ENCODE results near the gene CNN3.

Gene CNN3

GRCh38 chr1:94926915-94927404 lies at the start of gene CNN3:
Gene CNN3, minus strand, starts transcription at chr1:94927110. Its CDS starts 216 bp downstream, at chr1:94926894.
- DNase-seq, result peak; percentile 59

GRCh38 chr1:94974824-94975223 lies 47.9 kb upstream of the CNN3 start:
- no peak for DNase-seq

GRCh38 chr1:94974241-94974640 lies 47.3 kb upstream of the CNN3 start:
- no peak for DNase-seq

GRCh38 chr1:94973309-94973922 lies 46.5 kb upstream of the CNN3 start:
- no peak for DNase-seq

GRCh38 chr1:94971491-94971924 lies 44.6 kb upstream of the CNN3 start:
- DNase-seq, result no peak

- DNase-seq, result no peak
Measured at GRCh38 chr1:94970783-94971182, 43.9 kb upstream of the CNN3 start.

- DNase-seq, result no peak
Measured at GRCh38 chr1:94969137-94969536, 42.2 kb upstream of the CNN3 start.

GRCh38 chr1:94966033-94966432 lies 39.1 kb upstream of the CNN3 start:
- no peak for DNase-seq

- DNase-seq, result no peak
Measured at GRCh38 chr1:94963864-94964263, 37.0 kb upstream of the CNN3 start.

- DNase-seq, result peak; percentile 3
Measured at GRCh38 chr1:94962409-94963265, 35.7 kb upstream of the CNN3 start.

GRCh38 chr1:94961988-94962387 lies 35.1 kb upstream of the CNN3 start:
- DNase-seq, result no peak

GRCh38 chr1:94961582-94961981 lies 34.7 kb upstream of the CNN3 start:
- DNase-seq, result no peak

- DNase-seq, result no peak
Measured at GRCh38 chr1:94958081-94958480, 31.2 kb upstream of the CNN3 start.

- no peak for DNase-seq
Measured at GRCh38 chr1:94955767-94956632, 29.1 kb upstream of the CNN3 start.

GRCh38 chr1:94954263-94955220 lies 27.6 kb upstream of the CNN3 start:
- no peak for DNase-seq

- no peak for DNase-seq
Measured at GRCh38 chr1:94953746-94954145, 26.8 kb upstream of the CNN3 start.

GRCh38 chr1:94953107-94953506 lies 26.2 kb upstream of the CNN3 start:
- no peak for DNase-seq

- no peak for DNase-seq
Measured at GRCh38 chr1:94952539-94952938, 25.6 kb upstream of the CNN3 start.

GRCh38 chr1:94951509-94952208 lies 24.7 kb upstream of the CNN3 start:
- no peak for DNase-seq

GRCh38 chr1:94951046-94951445 lies 24.1 kb upstream of the CNN3 start:
- no peak for DNase-seq
